Adrenal gland (tissue), 12 donors: ENCODE results near the gene TGFBRAP1. TPM values are rescaled to one million over a fixed set of nuclear protein-coding genes. Genes with fewer than 3 reads are reported as not detected.

Experiments
- DNase-seq, 7 donors: peaks; one replicate each; pipeline ENCODE4 v3.0.0-alpha.2; 2019 to 2020
- H3K27ac ChIP-seq, 5 donors: fragments of 200-600 bp; sonication (generic) in 4 of 5; 1 replicate in 3 of 5; 2 replicates in 2 of 5; pipeline versions ENCODE4 v1.5.1 to v1.8.0; 2016 to 2020; ENCODE audit warnings: mild to moderate bottlenecking in 1 of 5
- H3K27me3 ChIP-seq: fragments of 200-600 bp; 2 replicates; pipeline ENCODE4 v1.8.0; 2021
- H3K36me3 ChIP-seq, 2 donors: fragments of 200-600 bp; replicated peaks in 1 of 2; 1 replicate in 1 of 2; 2 replicates in 1 of 2; pipeline versions ENCODE4 v1.5.1 to v1.8.0; 2018 to 2022
- H3K4me1 ChIP-seq, 2 donors: fragments of 200-600 bp; replicated peaks in 1 of 2; 1 replicate in 1 of 2; 2 replicates in 1 of 2; pipeline versions ENCODE4 v1.5.1 to v1.8.0; 2018 to 2021
- H3K4me3 ChIP-seq, 4 donors: fragments of 200-600 bp; sonication (generic) in 3 of 4; one replicate each; pipeline ENCODE4 v1.5.1; 2016 to 2018
- H3K9me3 ChIP-seq, 3 donors: fragments of 200-600 bp; sonication (generic) in 1 of 3; replicated peaks in 1 of 3; 1 replicate in 2 of 3; 2 replicates in 1 of 3; pipeline versions ENCODE4 v1.5.1 to v1.8.0; 2016 to 2021
- CTCF ChIP-seq, 6 experiments: fragments of 450-650 bp in 4 of 6; fragments of 200-600 bp in 2 of 6; sonication (generic) in 1 of 6; IDR thresholded peaks; 1 replicate in 5 of 6; 2 replicates in 1 of 6; pipeline versions ENCODE4 v1.5.1 to v1.8.0; 2016 to 2021; ENCODE audit warnings: antibody characterized with exemption in 6 of 6, mild to moderate bottlenecking in 2 of 6, moderate library complexity in 1 of 6
- POLR2A ChIP-seq, 2 donors: fragments of 450-650 bp; IDR thresholded peaks; one replicate each; pipeline ENCODE4 v1.6.1; 2017; ENCODE audit warnings: antibody characterized with exemption in 2 of 2, mild to moderate bottlenecking in 2 of 2, moderate library complexity in 1 of 2
- WGBS, 4 donors: extraction: QIAGEN DNeasy Blood & Tissue Kit in 2 of 4; methylation state at CpG; one replicate each; pipeline versions ENCODE4 v1.1.5 to v1.1.7; 2013 to 2017; 5-methylcytosine and 5-hydroxymethylcytosine counted together
- intact Hi-C, 2 donors: fragments of 100-400 bp; cut with DNase I; formaldehyde crosslinking; loops; one replicate each; pipeline versions ENCODE4 v1.14.1 to v1.15.0; 2022 to 2023
- polyA plus RNA-seq, 3 donors: library from polyadenylated mRNA; stranded (reverse); fragments of 200-250 nt in 2 of 3; fragments of 350-450 nt in 1 of 3; fragmentation: Illumina TruSeq in 1 of 3; extraction: RNeasy Lipid Tissue Mini Kit (QIAGEN cat#74804) in 1 of 3; gene quantifications; one replicate each; pipeline ENCODE4 v1.2.3, GENCODE V29; 2013 to 2014
- total RNA-seq, 9 donors: library from RNA; depleted of rRNA in 4 of 9; stranded (reverse); fragments of >200 nt in 4 of 9; fragments of 120-200 nt in 1 of 9; fragmentation: NEBNext Ultra II Directional in 1 of 9; extraction: Animal tissue kit (Norgen Biotek cat#: 25700) in 1 of 9; gene quantifications; one replicate each; pipeline versions ENCODE4 v1.1.0 to v1.2.4, GENCODE V29; 2013 to 2023
- donor health status: healthy with polysubstance abuse.
- donor health status: Bipolar disorder and iron deficiency.
- donor health status: DM: yes; HTN: yes; CAD: no.
- donor health status: DM: no; HTN: no; CAD: no.
- donor health status: DM: no; HTN: no; CAD: no.
- donor health status: DM: yes; HTN: yes; CAD: no.

Gene TGFBRAP1
- total and polyA plus RNA-seq, 12 donors, result 5.1 to 29.7 (median 22.3) TPM

GRCh38 chr2:105357122-105357521 lies 27.6 kb upstream of the TGFBRAP1 start:
- TF ChIP-seq CTCF (IDR thresholded peaks at IDR 0.05) (no peak), POLR2A (IDR thresholded peaks at IDR 0.05) (no peak)
- Histone ChIP-seq H3K27me3 (no peaks in the 10 kb centered on the region), H3K27ac (no peak overlapping the region), H3K4me1 (no peaks in the 10 kb centered on the region), H3K4me3 (no peak overlapping the region), H3K9me3 (peaks cover 0 to 5% (median 0%) of the 10 kb centered on the region in 3 donors), H3K36me3 (peaks cover 0 to 48% of the 10 kb centered on the region in 2 donors)
- intact Hi-C loops, result no loop called here
- no peak for DNase-seq
- WGBS, 4 donors, result 96 to 100% (median 97%) methylated on average over 1 of the region's 1 CpG

- H3K36me3 ChIP-seq, result peaks cover 0 to 74% of the 10 kb centered on the region in 2 donors
- no peaks in the 10 kb centered on the region for H3K9me3 ChIP-seq
- TF ChIP-seq CTCF (IDR thresholded peaks at IDR 0.05), result peak in 5 of 6 experiments; percentile 35 to 61 (median 51)
- TF ChIP-seq POLR2A (IDR thresholded peaks at IDR 0.05), result no peak
- H3K4me1 ChIP-seq, result no peaks in the 10 kb centered on the region
- 63 to 73% (median 68%) methylated on average over 4 of the region's 4 CpGs for WGBS, 4 donors
- DNase-seq, result no peak
- no peak overlapping the region for H3K4me3 ChIP-seq
- intact Hi-C loops, result no loop called here
- no peaks in the 10 kb centered on the region for H3K27me3 ChIP-seq
- no peak overlapping the region for H3K27ac ChIP-seq
Observed at GRCh38 chr2:105344704-105345345, 15.3 kb upstream of the TGFBRAP1 start.

- H3K4me3 ChIP-seq, result no peak overlapping the region
- 81 to 88% (median 83%) methylated on average over 4 of the region's 4 CpGs for WGBS, 4 donors
- H3K27me3 ChIP-seq, result no peaks in the 10 kb centered on the region
- TF ChIP-seq CTCF (IDR thresholded peaks at IDR 0.05) (no peak), POLR2A (IDR thresholded peaks at IDR 0.05) (no peak)
- H3K4me1 ChIP-seq, result peaks cover 12 to 24% of the 10 kb centered on the region in 2 donors
- H3K9me3 ChIP-seq, result no peaks in the 10 kb centered on the region
- H3K36me3 ChIP-seq, result peaks cover 0 to 37% of the 10 kb centered on the region in 2 donors
- intact Hi-C loops, result no loop called here
- no peak overlapping the region for H3K27ac ChIP-seq
- no peak for DNase-seq
Observed at GRCh38 chr2:105339414-105339813, 9.9 kb upstream of the TGFBRAP1 start.

- intact Hi-C loops, result no loop called here
- H3K4me3 ChIP-seq, result peak overlapping the region in 3 of 4 donors; percentile 27 to 86 (median 74)
- TF ChIP-seq POLR2A (IDR thresholded peaks at IDR 0.05) (no peak), CTCF (IDR thresholded peaks at IDR 0.05) (no peak)
- H3K27me3 ChIP-seq, result no peaks in the 10 kb centered on the region
- no peaks in the 10 kb centered on the region for H3K9me3 ChIP-seq
- H3K36me3 ChIP-seq, result peaks cover 0 to 23% of the 10 kb centered on the region in 2 donors
- H3K27ac ChIP-seq, result peak overlapping the region in 4 of 5 donors; percentile 86 to 99 (median 94)
- 5 to 9% (median 8%) methylated on average over 5 of the region's 5 CpGs for WGBS, 4 donors
- peaks cover 12 to 24% of the 10 kb centered on the region in 2 donors for H3K4me1 ChIP-seq
- DNase-seq, result no peak
Observed at GRCh38 chr2:105338020-105338385, 8.5 kb upstream of the TGFBRAP1 start.
